NCI-H2196 (cell line): ENCODE results near the gene ACSM5.
A peak's percentile ranks its signal among the peaks of the same experiment; 100 is the strongest.
"Not testable (repeated sequence)": the region's sequence is repeated elsewhere in the genome, so short reads cannot be mapped to it uniquely, and the experiment has no call there.

ENCODE experiments used
- DNase-seq: peaks from one replicate; lab custom pipeline; 2025; ENCODE audit not compliant: unreplicated experiment; lab: John Stamatoyannopoulos, UW

The ACSM5 gene

DNA sequence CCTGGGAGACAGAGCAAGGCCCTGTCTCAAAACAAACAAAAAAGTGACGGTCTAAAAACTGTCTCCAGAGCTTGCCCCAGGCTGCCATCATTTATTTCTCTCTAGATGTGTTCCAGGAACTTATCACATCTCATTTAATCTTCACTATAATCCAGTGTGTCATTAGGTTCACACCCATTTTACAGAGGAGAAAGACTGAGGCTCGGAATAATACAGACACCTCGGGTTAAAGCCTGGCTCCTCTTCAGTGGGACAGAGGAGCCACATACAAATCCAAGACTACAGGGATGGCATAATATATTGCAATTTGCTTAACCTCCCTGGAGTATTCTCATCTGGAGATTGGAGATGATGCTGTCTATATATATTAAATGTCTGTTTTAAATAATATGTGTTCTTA lies 10.7 kb upstream of the ACSM5 start:
- no peak for DNase-seq

- no peak for DNase-seq
These were observed 10.1 kb upstream of the ACSM5 start for GRCh38 chr16:20399185-20399584.

DNA sequence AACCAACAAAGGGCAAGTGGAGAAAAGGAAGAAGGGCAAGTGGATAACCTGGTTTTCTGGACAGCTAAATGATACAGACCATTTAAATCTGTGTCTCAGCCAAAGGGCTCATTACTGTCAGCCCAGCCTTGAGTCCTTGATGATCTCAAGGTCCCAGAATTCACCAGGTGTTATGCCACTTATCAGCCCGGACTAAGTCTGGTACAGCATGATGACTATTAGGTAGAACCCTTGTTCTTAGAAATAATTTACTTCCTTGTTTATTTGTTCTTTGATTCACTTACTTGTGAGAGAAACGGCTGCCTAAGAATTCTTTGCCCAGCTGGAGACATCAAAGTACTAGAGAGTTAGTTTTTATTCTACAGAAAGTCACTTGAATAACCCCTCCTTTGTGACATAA lies 8.3 kb upstream of the ACSM5 start:
- DNase-seq: peak; percentile 9

DNA sequence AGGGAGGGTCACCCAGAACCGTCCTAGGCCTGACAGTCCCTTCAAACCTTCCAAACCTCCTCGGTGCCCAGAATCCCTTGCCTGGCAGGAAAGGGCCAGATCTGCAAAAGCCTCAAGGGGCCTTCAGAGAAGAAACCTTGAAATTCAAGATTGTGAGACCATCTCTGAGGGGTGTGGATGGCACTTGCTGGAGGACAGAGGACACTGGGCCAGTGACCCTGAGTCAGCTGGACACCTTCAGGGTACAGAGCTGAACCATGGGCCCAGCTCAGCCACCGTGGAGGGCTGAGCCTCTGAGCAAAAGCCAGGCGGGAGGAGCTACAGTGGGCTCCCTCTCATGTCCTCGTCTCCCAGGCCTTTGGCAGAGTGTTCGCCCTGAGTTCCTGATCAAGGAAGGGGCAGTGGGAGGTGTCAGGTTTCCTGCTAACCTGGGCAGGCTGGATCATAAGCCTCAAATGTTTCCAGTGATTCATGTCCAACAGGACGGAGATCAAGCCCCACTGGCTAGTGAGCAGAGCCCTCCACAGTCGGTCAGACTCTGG lies 7.8 kb upstream of the ACSM5 start:
- DNase-seq: peak; percentile 14

GRCh38 chr16:20402651-20403050 lies 6.7 kb upstream of the ACSM5 start:
- no peak for DNase-seq

DNA sequence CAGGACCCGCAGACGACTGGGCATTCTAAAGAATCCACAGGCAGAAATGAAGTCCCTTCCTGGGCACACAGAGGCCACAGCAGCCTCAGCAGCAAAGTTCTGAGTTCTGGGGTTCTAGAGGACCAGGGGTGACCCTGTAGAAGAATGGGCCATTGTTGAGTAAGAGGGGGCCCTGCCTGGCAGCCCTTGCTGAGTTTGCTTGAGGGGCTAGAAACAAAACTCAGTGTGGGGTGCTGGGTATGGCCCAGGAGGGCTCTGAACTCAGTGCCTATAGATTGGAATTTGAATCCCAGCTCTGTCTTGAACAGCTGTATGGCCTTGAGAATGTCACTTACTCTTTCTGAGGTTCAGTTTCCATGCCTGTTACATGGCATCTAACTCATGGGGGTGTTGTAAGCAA lies 4.7 kb upstream of the ACSM5 start, which contains the start of gene PDILT:
Gene PDILT, minus strand, starts transcription at position 101 of the 400 bp plus-strand sequence. CDS start 5,437 bp downstream, outside the sequence.
- DNase-seq: no peak

- DNase-seq: no peak
These were observed 888 bp downstream of the ACSM5 start for GRCh38 chr16:20410121-20410723.

DNA sequence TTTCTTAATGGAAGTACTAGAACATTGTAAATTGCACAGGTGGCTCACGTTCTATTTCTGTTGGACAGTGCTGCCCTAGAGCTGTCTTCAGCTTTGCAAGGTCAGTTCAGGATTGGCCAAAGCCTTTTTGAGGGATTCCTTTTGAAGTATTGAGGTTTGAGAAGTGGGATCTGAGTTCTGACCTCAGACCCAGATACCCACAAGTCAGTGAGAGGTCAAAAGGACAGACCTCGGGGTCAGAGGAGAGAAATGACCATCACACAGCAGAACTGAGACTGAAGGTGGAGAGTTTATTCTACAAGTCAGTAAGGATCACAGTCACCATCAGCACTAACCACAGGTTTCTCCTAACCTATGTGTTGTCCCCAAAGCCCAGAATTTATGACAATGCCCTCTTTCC lies 1.7 kb downstream of the ACSM5 start:
- no peak for DNase-seq

DNA sequence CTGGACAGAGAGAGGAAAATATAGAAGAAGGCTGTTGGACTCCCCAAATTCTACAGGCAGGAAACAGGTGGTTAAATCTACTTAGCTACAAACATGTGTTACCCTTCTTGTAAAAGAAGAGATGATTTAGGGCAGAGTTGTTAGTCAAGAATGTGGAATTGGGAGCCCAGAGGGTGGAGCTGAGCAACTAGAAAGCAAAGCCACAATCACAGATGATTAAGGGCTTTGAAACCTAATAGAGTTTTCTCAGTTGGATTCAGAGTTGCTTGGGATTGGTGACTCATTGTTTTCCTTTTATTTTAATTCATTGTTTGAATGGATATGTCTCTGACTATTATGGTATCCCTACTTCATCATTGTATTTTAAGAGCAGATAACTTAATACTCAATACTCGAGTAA lies 6.2 kb downstream of the ACSM5 start:
- no peak for DNase-seq

DNA sequence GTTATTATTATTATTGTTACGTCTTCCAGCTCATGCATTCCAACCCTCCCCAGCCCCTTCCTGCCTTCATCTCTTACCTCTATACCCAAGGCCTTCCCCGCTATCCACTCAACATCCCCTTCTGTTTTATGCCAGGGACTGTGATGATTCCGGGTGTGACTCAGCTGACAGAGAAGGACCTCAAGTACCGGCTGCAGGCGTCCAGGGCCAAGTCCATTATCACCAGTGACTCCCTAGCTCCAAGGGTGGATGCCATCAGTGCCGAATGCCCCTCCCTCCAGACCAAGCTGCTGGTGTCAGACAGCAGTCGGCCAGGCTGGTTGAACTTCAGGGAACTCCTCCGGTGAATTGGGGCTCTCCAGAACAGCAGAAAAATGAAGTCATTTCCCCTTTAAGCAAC lies 9.8 kb downstream of the ACSM5 start:
- not testable (repeated sequence) for DNase-seq

DNA sequence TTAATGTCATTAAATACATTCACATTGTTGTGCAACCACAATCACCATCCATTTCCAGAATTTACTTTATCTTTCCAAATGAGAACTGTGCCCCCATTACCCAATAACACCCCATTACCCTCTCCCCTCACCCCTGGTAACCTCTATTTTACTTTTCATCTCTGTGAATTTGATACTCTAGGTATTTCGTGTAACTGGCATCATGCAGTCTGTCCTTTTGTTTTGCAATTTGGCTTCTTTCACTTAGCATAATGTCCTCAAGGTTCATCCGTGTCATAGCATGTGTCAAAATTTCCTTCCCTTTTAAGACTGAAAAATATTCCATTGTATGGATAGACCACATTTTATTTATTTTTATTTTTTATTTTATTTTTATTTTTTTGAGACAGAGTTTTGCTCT lies 12.4 kb downstream of the ACSM5 start:
- DNase-seq: not testable (repeated sequence)

GRCh38 chr16:20423772-20424128 lies 14.4 kb downstream of the ACSM5 start:
- not testable (repeated sequence) for DNase-seq

DNA sequence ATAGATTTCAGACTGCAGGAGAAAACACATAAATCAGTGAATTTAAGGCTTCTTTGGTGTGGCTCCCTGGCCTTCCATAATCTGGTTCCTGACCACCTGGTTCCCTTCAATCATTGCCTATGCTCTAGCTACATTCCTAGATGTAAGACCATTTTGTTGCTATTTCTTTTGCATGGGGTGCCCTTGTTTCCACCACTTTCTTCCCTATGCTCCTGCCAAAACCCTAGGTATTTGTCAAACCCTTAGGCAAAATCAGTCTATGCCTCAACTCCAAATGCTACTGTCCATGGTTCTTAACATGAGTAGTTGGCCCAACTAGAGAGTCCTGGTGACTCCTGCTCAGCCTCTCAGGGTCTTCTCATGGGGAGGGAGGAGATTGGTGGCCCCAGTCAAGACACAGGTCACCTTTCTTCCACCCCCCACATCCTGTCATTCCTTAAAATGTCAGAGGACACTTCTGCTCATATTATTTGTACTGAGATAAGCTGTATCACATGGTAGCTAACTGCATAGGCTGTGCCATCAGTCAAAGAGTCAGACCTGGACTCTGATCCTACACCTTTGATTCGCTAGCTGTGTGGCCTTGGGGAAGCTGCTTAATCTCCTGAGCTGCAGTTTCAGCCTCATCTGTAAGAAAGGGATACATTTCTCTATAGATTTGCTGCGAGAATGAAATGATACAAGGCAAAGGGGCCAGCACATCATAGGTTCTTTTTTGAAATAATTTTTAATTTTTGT lies 15.0 kb downstream of the ACSM5 start:
- no peak for DNase-seq

DNA sequence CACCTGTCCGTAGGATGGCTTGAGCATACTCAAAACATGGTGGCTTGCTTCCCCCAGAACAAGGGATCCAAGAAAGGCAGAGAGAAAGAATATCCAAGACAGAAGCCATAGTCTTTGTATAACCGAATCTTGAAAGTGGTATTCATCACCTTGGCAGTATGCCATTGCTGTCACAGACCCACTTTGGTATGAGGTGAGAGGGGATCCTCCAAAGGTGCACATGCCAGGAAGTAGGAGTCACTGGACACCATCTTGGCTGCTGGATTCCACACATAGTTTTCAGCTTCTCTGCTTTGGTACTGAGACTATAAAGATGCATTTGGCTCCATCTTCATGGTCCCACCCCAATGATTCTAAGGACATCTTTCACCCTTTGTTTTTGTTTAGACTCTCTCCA lies 18.1 kb downstream of the ACSM5 start:
- DNase-seq: not testable (repeated sequence)

DNA sequence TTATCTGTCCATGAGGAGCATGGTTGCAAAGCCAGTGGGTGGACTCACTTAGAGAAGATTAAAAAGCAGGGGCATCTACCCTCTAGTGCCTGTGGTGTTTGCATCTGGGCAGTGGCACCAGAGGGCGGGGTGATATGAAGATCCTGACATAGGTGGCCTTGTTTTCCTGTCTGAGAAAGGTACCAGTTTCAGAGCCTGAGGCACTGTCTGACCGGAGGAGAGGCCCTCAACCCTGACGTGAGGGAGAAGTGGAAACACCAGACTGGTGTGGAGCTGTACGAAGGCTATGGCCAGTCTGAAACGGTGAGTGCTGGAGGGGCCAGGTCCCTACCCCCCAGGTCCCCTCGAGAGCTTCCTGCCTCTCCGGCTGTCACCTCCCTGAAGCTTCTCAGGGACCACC lies 20.2 kb downstream of the ACSM5 start:
- DNase-seq: not testable (repeated sequence)

GRCh38 chr16:20430480-20430879 lies 21.1 kb downstream of the ACSM5 start:
- not testable (repeated sequence) for DNase-seq

GRCh38 chr16:20430948-20431347 lies 21.6 kb downstream of the ACSM5 start:
- no peak for DNase-seq

DNA sequence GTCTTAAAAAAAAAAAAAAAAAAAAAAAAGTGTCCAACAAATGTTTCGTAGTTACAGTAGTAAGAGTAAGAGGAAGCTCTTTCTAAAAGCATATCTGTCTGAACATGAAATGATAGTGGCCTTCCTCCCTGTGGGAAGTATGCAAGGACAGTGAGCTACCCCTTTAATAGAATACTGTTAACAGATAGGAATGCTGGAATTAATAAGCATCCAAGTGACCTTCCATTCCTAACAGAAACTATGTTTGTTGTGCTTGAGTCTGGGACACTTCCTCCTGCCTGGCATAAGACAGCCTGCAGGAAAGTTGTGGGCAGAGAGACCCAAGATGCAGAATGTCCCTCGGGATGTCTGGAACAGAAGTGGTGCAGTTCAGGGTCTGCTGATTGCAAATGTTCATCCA lies 29.6 kb downstream of the ACSM5 start:
- DNase-seq: not testable (repeated sequence)

- DNase-seq: not testable (repeated sequence)
These were observed 30.5 kb downstream of the ACSM5 start for GRCh38 chr16:20439820-20440231.

GRCh38 chr16:20440731-20441130 lies 31.4 kb downstream of the ACSM5 start:
- not testable (repeated sequence) for DNase-seq

- DNase-seq: no peak
These were observed 31.9 kb downstream of the ACSM5 start for GRCh38 chr16:20441191-20441590.

DNA sequence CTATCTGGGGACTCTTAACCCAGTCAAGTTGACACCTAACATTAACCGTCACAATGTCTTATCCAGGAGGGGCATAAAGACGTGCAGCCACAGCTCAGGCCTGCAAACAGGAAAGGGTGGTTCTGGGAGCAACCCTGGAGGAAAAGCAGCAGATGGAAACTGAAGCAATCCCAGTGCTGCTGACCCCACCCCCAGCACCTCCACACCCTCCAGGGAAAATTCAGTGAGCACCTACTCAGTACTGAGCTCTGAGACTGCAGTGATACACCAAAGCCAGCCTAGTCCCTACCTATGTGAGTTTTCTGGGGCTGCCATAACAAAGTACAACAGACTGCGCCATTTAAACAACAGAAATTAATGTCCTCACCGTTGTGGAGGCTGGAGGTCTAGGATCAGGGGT lies 32.5 kb downstream of the ACSM5 start:
- not testable (repeated sequence) for DNase-seq
